Muscle of leg (tissue), 16 donors: Measurements from ENCODE around the gene MIEF1. TPM values are rescaled to one million over a fixed set of nuclear protein-coding genes. Genes with fewer than 3 reads are reported as not detected.

Experiments
- DNase-seq: peaks from one replicate; pipeline ENCODE4 v3.0.0; 2013
- H3K27ac ChIP-seq: one replicate; pipeline ENCODE4 v1.5.1; 2013; ENCODE audit warnings: mild to moderate bottlenecking, low read length, control low read depth
- H3K27me3 ChIP-seq: one replicate; pipeline ENCODE4 v1.6.1; 2013; ENCODE audit warnings: low read length; ENCODE audit not compliant: control insufficient read depth, insufficient read depth
- H3K36me3 ChIP-seq: one replicate; pipeline ENCODE4 v1.6.1; 2013; ENCODE audit warnings: low read length; ENCODE audit not compliant: control insufficient read depth, insufficient read depth
- H3K4me1 ChIP-seq: one replicate; pipeline ENCODE4 v1.6.1; 2013; ENCODE audit warnings: low read length; ENCODE audit not compliant: control insufficient read depth, insufficient read depth
- H3K4me3 ChIP-seq: one replicate; pipeline ENCODE4 v1.5.1; 2013; ENCODE audit warnings: low read length, control low read depth
- H3K9me3 ChIP-seq: replicated peaks from 2 replicates; pipeline ENCODE4 v1.6.1; 2013; ENCODE audit warnings: low read depth, low read length; ENCODE audit not compliant: control insufficient read depth
- WGBS: methylation state at CpG from one replicate; pipeline ENCODE4 v1.1.5; 2013; ENCODE audit warnings: missing lambda C conversion rate; ENCODE audit not compliant: insufficient coverage; 5-methylcytosine and 5-hydroxymethylcytosine counted together
- long read RNA-seq, 11 donors: transcript quantifications; one replicate each; lab custom pipeline, GENCODE V29; 2026
- polyA plus RNA-seq, 8 donors: library from polyadenylated mRNA; unstranded; fragments of 120-200 nt; gene quantifications; one replicate each; pipeline versions ENCODE4 v1.2.1 to v1.2.3, GENCODE V29; 2013; ENCODE audit warnings: inconsistent platforms in 1 of 8, low replicate concordance in 1 of 8; ENCODE audit not compliant: insufficient read length in 8 of 8, insufficient read depth in 1 of 8
- total RNA-seq: library from RNA; stranded (reverse); fragments of 120-200 nt; gene quantifications from one replicate; pipeline ENCODE4 v1.2.4, GENCODE V29; 2013

The MIEF1 gene
- total RNA-seq (9.4 TPM), polyA plus RNA-seq (10 to 100 TPM; 15.3 to 21.7 (median 18.1) TPM)
- long read RNA-seq, donor 1, full-length matches to known transcripts: 2 of 2 reads
- long read RNA-seq, donor 1, partial matches to known transcripts: 0 of 2 reads
- long read RNA-seq, donor 1, other reads (novel, unspliced or antisense): 0 of 2 reads
- long read RNA-seq, donor 2: 0 reads
- long read RNA-seq, donor 3, full-length matches to known transcripts: 3 of 3 reads
- long read RNA-seq, donor 3, partial matches to known transcripts: 0 of 3 reads
- long read RNA-seq, donor 3, other reads (novel, unspliced or antisense): 0 of 3 reads
- long read RNA-seq, donor 4: 0 reads
- long read RNA-seq, donor 5, full-length matches to known transcripts: 10 of 10 reads
- long read RNA-seq, donor 5, partial matches to known transcripts: 0 of 10 reads
- long read RNA-seq, donor 5, other reads (novel, unspliced or antisense): 0 of 10 reads
- long read RNA-seq, donor 6, full-length matches to known transcripts: 7 of 17 reads
- long read RNA-seq, donor 6, partial matches to known transcripts: 10 of 17 reads
- long read RNA-seq, donor 6, other reads (novel, unspliced or antisense): 0 of 17 reads
- long read RNA-seq, donor 7, full-length matches to known transcripts: 9 of 9 reads
- long read RNA-seq, donor 7, partial matches to known transcripts: 0 of 9 reads
- long read RNA-seq, donor 7, other reads (novel, unspliced or antisense): 0 of 9 reads
- long read RNA-seq, donor 8, partial matches to known transcripts: 0 of 3 reads
- long read RNA-seq, donor 8, other reads (novel, unspliced or antisense): 0 of 3 reads
- long read RNA-seq, donor 9, partial matches to known transcripts: 0 of 2 reads
- long read RNA-seq, donor 9, other reads (novel, unspliced or antisense): 0 of 2 reads
- long read RNA-seq, donor 10, full-length matches to known transcripts: 3 of 3 reads
- long read RNA-seq, donor 10, partial matches to known transcripts: 0 of 3 reads
- long read RNA-seq, donor 10, other reads (novel, unspliced or antisense): 0 of 3 reads
- long read RNA-seq, donor 11: 0 reads

DNA sequence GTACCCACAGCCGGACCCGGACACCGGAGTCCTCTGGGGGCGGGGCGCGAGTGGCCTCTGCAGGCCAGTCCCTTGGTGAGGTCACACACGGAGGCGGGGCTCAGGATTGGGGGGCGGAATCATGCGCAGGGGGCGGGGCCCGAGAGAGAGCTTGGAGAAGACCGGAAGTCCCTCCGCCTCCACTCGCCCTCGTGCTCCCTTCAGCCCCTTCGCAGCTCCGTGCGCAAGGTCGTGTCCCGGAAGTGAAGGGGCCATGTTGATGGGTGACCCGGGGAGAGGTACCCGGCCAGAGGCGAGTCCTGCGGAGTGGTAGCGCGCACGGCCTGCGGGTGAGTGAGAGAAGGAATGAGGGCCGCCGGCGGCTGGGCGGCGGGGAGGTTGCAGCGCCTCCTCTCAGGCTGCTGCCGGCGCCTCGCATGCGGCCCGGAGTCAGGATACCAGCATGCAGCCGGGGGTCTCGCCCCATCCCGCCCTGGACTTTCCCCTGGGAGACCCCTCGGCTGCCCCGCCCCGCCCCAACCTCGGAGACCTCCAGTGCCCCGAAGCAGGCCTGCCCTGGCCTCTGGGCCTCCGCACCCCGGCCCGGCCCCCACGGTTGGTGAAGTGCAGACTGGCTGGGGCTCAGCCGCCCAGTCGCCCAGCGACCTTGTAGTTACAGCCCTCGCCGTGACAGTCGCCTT, at the start of gene MIEF1:
Gene MIEF1 (plus strand): TSS at position 182 of the 680 bp plus-strand sequence. CDS start 9,005 bp downstream, outside the sequence.
- WGBS: under 1% methylated on average over 41 of the region's 58 CpGs
- Histone ChIP-seq H3K36me3 (peaks cover 33% of the 10 kb centered on the region), H3K4me1 (peaks cover 17% of the 10 kb centered on the region), H3K9me3 (no peaks in the 10 kb centered on the region), H3K27ac (peak within 1 kb of the TSS; percentile 93), H3K4me3 (peak within 1 kb of the TSS; percentile 78), H3K27me3 (no peaks in the 10 kb centered on the region)
- peak; percentile 99 for DNase-seq

DNA sequence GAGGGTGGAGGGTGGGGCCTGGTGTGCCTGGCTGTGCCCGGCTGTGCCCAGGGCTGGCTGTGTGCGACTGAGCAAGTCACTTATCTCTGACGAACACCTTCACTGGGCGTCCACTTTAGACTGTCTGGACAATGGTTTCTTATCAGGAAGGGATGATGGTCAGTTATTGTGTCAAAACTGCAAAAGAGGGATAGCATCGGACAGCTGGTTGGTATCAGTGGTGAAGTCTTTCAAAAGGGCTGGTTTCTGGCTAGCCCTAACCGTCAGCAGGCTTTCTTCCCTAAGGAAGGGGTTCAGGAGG, 49.4 kb upstream of the MIEF1 start:
- no peak for DNase-seq
- H3K9me3 ChIP-seq: no peaks in the 10 kb centered on the region
- H3K4me1 ChIP-seq: peaks cover 15% of the 10 kb centered on the region
- no peaks in the 10 kb centered on the region for H3K36me3 ChIP-seq
- no peak overlapping the region for H3K27ac ChIP-seq
- H3K4me3 ChIP-seq: no peak overlapping the region
- H3K27me3 ChIP-seq: peaks cover 8% of the 10 kb centered on the region
- WGBS: 62% methylated on average over 4 of the region's 6 CpGs

DNA sequence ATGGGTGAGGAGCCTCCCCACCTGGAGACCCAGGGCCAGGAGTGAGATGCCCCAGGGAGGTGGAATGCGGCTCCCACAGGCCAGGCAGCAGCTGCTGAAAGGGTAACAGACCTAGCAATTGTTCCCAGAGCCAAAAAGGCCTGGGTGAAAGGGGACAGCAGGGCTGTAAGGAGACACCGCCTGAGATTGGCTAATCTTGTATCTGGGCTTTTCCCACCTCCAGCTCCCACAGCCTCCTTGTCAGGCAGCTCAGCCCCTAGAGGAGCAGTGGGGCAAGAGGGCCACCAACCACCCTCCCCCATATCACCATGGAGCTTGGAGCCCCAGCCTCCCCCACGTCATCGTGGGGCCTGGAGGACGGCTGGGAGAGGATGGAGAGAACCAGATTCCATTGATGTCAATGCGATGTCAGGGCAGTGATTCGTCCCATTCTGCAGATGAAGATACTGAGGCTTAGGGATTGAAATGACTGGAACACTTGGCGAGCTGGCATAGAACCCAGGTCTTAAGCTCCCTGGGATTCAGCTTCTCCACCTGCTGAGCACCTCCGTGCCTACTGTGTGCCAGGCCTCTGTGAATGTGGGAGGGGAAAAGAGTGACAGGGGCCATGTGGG, 48.2 kb upstream of the MIEF1 start:
- no peak overlapping the region for H3K27ac ChIP-seq
- peaks cover 19% of the 10 kb centered on the region for H3K27me3 ChIP-seq
- peaks cover 24% of the 10 kb centered on the region for H3K4me1 ChIP-seq
- H3K4me3 ChIP-seq: no peak overlapping the region
- 67% methylated on average over 5 of the region's 9 CpGs for WGBS
- DNase-seq: no peak
- no peaks in the 10 kb centered on the region for H3K9me3 ChIP-seq
- no peaks in the 10 kb centered on the region for H3K36me3 ChIP-seq

DNA sequence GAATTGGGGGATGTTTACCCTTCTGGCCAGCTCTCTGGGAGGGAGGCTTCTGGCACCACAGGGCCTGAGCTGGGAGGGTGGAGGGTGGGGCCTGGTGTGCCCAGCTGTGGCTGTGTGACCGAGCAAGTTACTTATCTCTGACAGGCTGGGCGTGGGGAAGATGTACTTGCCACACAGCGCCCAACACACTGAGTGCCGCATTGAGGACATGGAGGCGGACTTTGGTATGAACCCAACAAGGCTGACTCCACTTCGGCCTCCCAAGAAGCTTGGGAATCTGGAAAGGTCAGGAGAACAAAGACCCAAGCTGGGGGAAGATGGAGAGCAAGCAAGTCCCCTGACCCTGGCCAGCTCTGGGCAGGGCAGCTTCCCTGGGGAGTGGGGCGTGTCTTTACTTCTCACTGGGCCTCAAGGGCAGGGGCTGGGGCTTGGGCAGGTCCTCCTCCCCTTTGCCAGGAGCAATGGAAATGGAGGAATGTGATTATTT, 47.7 kb upstream of the MIEF1 start:
- DNase-seq: peak; percentile 40
- H3K4me1 ChIP-seq: peaks cover 24% of the 10 kb centered on the region
- H3K4me3 ChIP-seq: no peak overlapping the region
- 46% methylated on average over 7 of the region's 7 CpGs for WGBS
- H3K36me3 ChIP-seq: no peaks in the 10 kb centered on the region
- no peaks in the 10 kb centered on the region for H3K9me3 ChIP-seq
- peaks cover 24% of the 10 kb centered on the region for H3K27me3 ChIP-seq
- peak overlapping the region; percentile 25 for H3K27ac ChIP-seq

DNA sequence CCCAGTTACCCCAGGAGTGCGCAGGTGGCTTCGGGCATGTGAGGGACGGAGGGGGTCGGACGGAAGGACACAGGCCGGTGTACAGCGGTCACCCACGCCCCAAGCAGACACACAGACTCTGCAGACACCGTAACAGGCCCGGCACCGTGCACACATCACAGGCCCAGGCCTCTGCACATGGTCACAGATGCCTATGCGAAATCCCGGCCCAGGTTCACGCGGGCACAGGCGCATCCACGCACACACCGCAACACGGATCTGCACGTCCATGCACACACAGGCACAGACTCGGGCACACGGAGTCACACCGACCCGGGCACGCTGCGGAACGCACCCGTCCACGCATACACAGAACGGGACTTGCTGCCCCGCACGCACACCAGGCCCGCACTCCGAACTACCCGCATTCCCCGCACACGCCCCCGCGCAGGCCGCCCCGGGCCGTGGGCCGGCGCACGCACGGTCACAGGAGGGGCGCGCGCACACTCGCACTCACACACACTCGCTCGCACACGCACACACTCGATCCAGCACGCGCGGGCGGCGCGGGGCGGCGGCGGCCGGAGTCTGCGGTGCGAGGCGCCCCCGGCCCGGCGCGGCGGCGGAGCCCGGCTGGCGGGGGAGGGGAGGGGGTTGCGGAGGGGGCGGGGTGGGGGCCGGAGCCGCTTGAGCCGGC, 45.4 kb upstream of the MIEF1 start, which contains the start of gene MGAT3:
Gene MGAT3 (plus strand): TSS at position 491 of the 676 bp plus-strand sequence. CDS start 30,336 bp downstream, outside the sequence.
- 23% methylated on average over 46 of the region's 80 CpGs for WGBS
- DNase-seq: no peak

DNA sequence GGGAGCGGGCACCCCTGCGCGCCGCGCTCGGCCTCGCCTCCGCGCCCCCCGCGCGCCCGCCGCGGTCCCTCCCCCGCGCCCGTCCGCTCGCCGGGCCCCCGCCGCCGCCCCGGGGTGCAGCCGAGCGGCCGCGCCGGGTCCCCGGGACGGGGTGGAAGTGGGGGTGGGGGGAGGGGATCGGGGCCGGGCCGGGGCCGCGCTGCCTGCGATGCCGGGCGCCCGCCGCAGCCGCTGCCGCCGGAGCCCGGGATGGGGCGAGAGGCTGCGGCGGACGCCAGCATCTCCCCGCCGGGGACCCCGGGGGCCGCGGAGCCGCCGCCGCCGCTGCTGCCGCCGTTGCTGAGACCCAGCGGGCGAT, 44.9 kb upstream of the MIEF1 start:
- DNase-seq: no peak
- peak overlapping the region; percentile 45 for H3K4me3 ChIP-seq
- peaks cover 27% of the 10 kb centered on the region for H3K27me3 ChIP-seq
- H3K9me3 ChIP-seq: no peaks in the 10 kb centered on the region
- no peak overlapping the region for H3K27ac ChIP-seq
- H3K36me3 ChIP-seq: no peaks in the 10 kb centered on the region
- WGBS: under 1% methylated on average over 29 of the region's 63 CpGs
- H3K4me1 ChIP-seq: peaks cover 26% of the 10 kb centered on the region

More for the DNA sequence above, 45.4 kb upstream of the MIEF1 start, which contains the start of gene MGAT3:
- Histone ChIP-seq H3K4me3 (peak within 1 kb of the TSS; percentile 45), H3K27me3 (peaks cover 27% of the 10 kb centered on the region), H3K9me3 (no peaks in the 10 kb centered on the region), H3K27ac (no peak within 1 kb of the TSS), H3K4me1 (peaks cover 24% of the 10 kb centered on the region), H3K36me3 (no peaks in the 10 kb centered on the region)

DNA sequence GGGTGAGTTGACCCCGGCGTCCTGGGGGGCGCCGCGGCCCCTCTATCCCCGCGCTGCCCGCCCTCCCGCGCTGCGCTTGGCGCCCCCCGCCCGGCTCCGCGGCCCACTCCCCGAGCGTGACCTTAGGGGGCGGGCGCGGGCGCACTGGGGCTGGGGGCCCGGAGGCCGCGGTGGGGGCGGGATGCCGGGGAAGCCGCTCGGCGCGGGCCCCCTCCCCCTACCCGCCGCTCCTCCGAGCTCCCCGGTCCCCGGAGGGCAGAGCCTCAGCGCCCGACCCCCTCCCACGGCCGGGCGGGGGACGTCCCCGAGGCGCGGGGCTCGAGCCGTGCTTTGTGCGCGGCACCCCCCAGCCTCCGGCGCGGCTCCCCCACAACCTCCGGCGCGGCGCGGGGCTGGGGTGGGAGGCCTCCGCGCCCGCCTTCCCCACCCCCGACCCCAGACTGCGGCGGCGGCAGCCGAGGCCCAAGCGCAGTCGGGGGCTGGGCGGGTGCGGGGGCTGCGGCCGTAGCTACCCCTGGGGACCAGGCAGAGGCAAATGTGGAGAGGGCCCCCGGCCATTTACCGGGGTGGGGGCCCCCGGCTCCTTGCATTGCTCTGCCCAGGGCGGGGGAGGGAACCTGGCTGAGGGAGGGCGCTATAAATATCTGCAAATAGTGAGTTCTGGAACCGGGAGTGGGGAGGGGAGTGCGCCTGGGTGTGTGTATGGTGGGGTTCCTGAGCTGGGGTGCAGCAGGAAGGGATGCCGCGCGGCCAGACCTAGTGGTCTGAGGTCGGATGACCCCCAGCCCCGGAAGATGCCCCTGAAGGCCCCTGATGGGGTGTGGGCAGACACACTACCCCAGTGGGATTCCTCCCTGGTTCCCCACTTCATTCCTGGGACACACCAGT, 44.3 kb upstream of the MIEF1 start:
- DNase-seq: no peak
- H3K27ac ChIP-seq: no peak overlapping the region

DNA sequence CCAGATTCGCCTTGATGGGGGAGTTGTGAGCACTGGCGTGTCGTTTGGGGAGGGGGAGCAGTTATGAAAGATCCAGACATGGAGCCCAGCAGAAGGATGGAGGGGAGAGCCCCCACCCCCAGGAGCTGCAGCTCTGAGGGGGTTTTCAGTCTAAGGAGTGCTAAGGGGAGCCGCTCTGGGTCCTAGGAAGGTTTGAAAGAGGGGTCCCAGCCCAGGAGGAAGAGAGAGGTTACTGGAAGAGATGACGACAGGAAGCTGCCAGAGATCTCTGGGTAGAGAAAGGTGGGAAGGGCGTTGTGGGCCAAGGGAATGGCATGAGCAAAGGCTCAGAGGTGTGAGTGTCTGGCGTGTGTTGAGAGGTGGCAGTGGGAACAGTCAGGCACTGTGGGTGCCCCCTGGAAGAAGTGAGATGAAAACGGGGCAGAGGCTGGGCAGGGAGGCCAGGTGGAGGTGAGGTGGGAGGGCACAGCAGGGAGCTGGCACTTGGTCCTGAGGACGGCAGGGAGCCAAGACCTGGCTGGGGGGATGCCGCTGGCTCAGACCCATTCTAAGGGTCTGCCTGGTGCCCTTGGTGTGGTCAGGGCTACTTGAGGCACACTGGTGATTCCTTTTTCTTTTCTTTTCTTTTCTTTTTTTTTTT, 43.5 kb upstream of the MIEF1 start:
- DNase-seq: no peak
- Histone ChIP-seq H3K4me1 (peaks cover 33% of the 10 kb centered on the region), H3K4me3 (peak overlapping the region; percentile 45), H3K9me3 (no peaks in the 10 kb centered on the region), H3K27me3 (peaks cover 27% of the 10 kb centered on the region), H3K36me3 (no peaks in the 10 kb centered on the region), H3K27ac (no peak overlapping the region)
- 39% methylated on average over 8 of the region's 10 CpGs for WGBS

More for the DNA sequence above, 44.3 kb upstream of the MIEF1 start:
- H3K4me1 ChIP-seq: peaks cover 28% of the 10 kb centered on the region
- no peaks in the 10 kb centered on the region for H3K9me3 ChIP-seq
- under 1% methylated on average over 48 of the region's 83 CpGs for WGBS
- H3K4me3 ChIP-seq: peak overlapping the region; percentile 45
- peaks cover 27% of the 10 kb centered on the region for H3K27me3 ChIP-seq
- H3K36me3 ChIP-seq: no peaks in the 10 kb centered on the region
